Nucleus accumbens (tissue), 56 donors: ENCODE measurements around the gene MEIS1.
"Not testable (repeated sequence)": the region's sequence is repeated elsewhere in the genome, so short reads cannot be mapped to it uniquely, and the experiment has no call there.

Experiments used
- DNase-seq, 56 donors: peaks; one replicate each; lab custom pipeline; 2025; lab: John Stamatoyannopoulos, UW

The MEIS1 gene

DNA sequence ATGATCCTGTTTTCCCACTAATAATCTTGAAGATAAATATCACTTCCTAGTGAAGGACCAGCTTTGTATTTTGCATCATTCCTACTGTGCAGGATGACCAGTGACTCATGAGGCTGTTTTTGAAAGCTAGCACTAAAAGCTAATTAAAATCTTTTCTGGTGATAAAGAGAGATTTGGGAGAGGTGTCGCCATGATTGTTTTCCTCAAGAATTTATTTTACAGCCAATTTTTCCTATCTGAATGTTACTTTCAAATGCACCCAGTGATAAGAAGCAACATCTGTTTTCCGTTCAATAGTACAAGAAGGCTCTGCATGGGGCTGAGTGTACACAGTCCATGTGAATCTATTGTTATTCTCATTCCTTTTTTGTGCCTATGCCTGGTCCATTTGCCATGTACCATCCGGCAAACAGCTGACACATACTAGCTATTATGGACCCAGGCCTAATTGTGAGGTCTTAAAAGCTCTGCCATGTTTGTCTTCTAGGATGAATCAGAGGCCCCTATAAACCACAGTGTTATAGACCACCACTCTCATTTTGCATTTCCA, 28.4 kb downstream of the MEIS1 start:
- no peak for DNase-seq

GRCh38 chr2:66464930-66465637, 30.2 kb downstream of the MEIS1 start:
- no peak for DNase-seq

DNA sequence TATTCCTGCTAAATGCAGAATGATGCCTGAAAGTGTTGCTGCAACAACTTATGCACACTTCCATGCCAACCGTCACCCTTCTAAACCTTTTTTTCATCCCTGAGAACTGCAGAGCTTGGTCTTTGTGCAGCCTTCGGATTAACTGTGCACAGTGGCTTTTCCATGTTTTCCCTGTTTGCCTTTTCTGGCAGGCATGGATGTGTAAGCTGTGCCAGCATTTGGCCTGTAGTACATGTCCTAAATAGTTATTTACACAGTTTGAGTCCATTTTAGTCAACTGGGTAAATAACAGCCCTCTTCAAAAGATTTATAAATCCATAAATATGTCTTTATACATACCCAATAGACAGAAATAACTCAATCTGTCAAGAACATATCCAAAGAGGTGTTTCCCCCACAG, 31.5 kb downstream of the MEIS1 start:
- DNase-seq, result no peak

DNA sequence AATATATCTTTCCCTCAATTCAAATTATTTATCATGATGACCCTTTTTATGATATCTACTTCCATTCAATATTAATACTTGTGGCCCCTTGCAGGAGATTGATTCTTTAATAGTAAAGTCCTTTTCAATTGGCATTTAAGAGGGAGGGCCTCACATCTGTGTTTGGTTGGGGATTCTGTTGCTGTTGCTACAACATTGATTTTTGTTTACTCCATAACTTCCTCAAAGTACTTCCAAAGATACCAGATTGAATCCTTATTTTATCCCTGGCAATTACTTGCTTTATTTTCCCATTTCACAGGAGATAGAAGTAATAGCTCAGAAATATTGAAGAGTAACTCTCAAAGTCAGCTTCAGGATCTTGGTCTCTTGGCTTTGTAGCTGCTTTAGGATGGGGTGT, 32.8 kb downstream of the MEIS1 start:
- DNase-seq, result no peak

DNA sequence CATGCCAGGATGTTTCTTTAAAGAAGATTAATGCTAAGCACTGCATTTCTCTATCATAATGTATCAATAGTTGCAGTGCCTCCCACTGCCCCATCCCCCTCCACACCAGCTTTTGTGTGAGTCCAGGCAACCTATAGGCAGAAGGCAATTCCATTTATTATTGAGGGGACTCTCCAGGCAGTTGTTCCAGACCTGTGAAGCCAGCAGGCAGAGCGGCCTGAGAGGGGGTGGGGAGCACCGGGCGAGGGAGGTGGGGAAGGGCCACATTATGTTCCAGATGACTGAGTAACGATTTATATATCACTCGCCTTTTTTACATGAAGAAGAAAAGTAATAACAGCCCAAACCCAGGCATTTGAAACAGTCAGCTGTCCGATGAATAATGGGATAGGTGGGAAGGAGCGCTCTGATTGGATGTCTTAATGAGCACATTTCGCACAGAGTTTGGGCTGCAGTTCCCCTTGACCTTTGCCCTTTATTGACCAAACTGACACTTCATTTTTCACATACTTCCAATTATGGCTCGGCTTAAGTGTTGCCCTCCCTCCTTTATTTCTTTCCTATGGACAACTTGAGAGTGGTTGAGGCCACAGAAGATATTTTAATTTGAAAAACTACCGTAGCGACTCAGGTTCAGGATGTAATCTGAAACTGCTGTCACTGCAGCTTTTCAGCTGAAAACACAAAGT, 34.4 kb downstream of the MEIS1 start:
- no peak for DNase-seq

GRCh38 chr2:66470199-66470598, 35.3 kb downstream of the MEIS1 start:
- no peak for DNase-seq

- no peak for DNase-seq
Measured at GRCh38 chr2:66472225-66472843, 37.4 kb downstream of the MEIS1 start.

GRCh38 chr2:66477135-66477842, 42.4 kb downstream of the MEIS1 start:
- DNase-seq, result no peak

DNA sequence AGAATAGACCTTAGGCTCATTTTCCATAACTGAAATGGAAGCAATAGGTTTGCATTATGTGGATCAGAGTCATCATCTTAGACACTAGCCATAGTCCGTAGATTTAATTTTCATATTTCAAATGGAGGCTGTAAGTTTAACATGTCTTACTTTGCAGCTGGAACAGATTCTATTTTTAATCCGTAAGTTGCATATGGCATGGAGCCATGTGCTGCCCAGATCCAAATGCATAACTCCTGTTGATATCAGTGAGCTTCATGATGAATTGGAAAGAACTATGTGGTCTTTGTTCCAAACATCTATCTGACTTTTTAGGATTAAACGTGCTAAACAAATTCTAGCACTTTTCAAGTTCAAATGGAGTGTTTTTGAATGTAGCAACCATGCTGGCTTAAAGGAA, 43.4 kb downstream of the MEIS1 start:
- no peak for DNase-seq

GRCh38 chr2:66478731-66479316, 43.9 kb downstream of the MEIS1 start:
- DNase-seq, result no peak

GRCh38 chr2:66481100-66481549, 46.2 kb downstream of the MEIS1 start:
- no peak for DNase-seq

DNA sequence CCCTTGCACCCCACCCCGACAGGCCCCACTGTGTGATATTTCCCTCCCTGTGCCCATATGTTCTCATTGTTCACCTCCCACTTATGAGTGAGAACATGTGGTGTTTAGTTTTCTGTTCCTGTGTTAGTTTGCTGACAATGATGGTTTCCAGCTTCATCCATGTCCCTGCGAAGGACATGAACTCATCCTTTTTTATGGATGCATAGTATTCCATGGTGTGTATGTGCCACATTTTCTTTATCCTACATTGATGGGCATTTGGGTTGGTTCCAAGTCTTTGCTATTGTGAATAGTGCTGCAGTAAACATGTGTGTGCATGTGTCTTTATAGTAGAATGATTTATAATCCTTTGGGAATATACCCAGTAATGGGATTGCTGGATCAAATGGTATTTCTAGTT, 50.3 kb downstream of the MEIS1 start:
- DNase-seq, result not testable (repeated sequence)

DNA sequence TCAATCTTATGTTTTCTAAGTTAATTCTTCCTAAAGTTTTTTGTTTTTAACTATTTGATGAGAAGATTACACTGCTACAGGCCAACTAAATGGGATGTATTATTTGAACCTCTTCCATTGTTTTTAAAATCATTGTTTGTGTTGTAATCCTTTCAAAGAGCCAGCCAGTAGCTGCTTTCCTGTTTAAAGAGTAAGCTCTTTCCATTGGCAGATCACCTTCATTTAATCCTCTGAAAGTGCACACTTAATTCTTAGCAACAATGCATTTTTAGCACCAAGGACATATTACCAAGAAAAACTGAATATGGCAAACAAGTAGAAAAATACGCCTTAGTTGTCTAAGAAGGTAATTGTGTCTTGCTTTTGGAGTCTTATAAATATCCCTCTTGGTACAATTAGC, 54.0 kb downstream of the MEIS1 start:
- DNase-seq, result no peak

- no peak for DNase-seq
Measured at GRCh38 chr2:66489436-66489835, 54.5 kb downstream of the MEIS1 start.

- no peak for DNase-seq
Measured at GRCh38 chr2:66490588-66491001, 55.7 kb downstream of the MEIS1 start.

GRCh38 chr2:66494708-66495107, 59.8 kb downstream of the MEIS1 start:
- no peak for DNase-seq

DNA sequence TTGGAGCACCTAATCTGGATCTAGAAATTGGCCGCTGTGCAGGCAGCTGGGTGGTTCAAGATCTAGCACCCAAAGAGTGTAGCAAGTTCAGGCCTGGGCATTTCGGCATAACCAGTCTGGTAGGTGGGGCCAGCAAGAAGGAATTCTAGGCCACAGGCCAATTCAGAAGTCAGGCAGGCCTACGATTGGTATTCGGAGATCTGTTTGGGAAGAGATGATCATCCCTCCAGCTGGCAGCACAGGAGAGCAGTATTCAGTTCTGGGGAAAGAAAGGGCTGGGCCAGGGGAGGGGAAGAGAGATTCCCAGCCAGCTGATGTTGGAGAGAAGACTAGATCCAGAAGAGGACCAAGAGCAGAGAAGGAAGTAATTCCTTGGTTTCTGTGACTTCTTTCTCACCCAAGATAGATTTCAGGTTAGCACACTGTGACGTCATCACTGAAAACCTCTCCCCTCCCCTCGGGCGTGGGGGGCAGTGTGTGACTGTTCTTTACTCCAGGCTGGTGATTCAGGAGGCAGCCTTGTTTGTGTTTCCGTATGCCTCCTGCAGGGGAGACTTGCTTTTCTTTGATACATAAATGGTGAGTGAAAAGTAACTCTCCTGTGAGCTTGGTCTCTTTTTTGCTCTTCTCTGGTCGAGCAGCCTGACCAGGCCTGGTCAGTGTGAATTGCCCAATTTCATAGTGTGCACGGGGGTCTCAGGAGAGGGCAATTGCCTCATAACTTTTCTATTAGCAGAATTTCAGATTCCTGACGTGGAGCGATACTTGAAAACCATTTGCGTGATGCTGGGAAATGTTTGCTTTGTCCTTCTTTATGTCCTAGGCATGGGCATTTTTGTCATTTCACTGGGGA, 61.1 kb downstream of the MEIS1 start:
- DNase-seq, result peak in 2 of 56 donors; percentile 37 to 41

DNA sequence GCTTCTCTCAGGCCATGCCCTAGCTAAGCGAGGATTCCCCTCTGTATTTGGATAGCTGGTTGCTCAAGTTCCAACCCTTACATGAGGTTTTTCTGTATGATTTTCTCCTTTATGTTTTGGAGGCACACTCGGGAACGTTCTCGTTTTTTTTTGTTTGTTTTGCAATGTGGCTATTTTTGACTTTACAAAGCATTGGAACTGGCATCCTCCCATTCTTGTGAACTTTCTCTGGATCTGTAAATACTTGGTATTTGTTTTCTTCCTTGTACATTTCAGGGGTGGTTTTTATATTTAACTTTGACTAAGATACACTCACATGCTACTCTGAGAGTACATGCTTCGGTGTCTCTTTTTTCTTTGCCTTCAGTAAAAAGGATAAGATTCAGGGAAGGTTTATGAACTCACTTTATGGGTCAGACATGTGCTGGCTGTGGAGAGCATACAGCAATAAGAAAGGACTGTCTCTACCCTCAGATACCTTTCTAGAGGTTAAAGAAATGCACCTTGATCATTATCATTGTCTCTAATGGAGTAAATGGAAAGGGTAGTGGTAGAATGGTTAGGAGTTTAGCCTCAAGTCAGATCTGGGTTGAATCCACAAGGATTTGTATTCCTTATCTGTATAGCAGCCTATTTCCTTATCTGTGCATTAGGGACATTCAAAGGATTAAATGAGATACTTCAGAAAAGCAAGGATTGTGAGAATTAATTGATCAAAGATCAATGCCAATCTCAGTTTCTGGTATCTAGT, 61.9 kb downstream of the MEIS1 start:
- no peak for DNase-seq
